ENCODE data around the gene PTCD2. TPM values are rescaled to one million over a fixed set of nuclear protein-coding genes. Genes with fewer than 3 reads are reported as not detected.

PTCD2 gene
- total RNA-seq, 1 experiment from 2014 or later: 24.9 TPM

DNA sequence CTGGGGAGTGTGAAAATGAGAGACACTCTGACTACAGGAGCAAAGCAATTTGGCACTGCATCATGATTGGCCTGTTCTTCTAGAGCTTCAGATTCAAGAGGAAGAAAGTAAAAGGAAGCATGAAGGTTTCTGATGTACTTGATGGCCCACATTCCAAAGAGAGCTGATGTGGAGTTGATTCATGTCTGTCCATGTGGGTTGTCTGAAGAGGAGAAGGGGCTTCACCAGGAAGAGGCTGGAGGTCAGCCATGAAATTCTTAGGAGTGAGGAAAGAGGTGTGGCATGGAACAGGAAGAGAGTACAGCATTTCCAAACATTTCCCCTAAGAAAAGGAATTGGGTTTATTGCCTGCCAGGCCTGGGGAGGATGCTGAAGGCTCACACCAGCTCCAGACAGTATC is 70.7 kb downstream of the PTCD2 start:
- Histone ChIP-seq H3K4me3 (ENCODE audit: low read length) (no peak overlapping the region), H3K9ac (ENCODE audit: low read length) (no peak overlapping the region), H3K79me2 (ENCODE audit: low read length) (no peaks in the 10 kb centered on the region), H3K9me2 (replicated peaks; ENCODE audit: insufficient read depth, low read length) (no peaks in the 10 kb centered on the region), H3K27ac (ENCODE audit: low read length) (no peak overlapping the region), H3K9me3 (ENCODE audit: low read length) (no peaks in the 10 kb centered on the region), H3K4me1 (ENCODE audit: low read length) (no peaks in the 10 kb centered on the region), H2AFZ (ENCODE audit: low read length) (no peak overlapping the region), H3K36me3 (ENCODE audit: insufficient read depth, low read length) (no peaks in the 10 kb centered on the region), H3K27me3 (ENCODE audit: low read length) (no peaks in the 10 kb centered on the region), H4K20me1 (ENCODE audit: insufficient read depth, low read depth, low read length) (no peaks in the 10 kb centered on the region), H3K4me2 (ENCODE audit: low read depth, low read length, poor library complexity, severe bottlenecking) (no peak overlapping the region)
- no peak for DNase-seq

DNA sequence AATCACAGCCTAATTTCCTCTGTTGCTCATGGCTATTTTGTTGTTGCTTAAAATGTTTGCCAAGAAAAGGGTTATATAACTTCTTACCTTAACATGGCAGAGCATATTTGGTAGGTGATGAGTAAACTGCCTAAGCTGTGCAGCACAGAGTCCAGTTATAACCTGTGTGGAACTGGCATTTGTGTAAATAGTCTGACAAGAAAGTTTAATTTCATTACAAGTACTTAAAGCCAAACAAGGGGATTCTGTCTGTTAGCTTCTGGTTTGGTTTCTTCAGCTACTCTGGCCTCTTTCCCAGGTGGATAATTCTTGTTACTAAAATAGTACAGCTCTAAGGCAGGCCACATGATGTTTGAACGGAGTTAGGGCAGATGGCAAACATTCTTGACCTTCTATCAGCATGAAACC is 72.2 kb downstream of the PTCD2 start:
- H3K27ac ChIP-seq (ENCODE audit: low read length): no peak overlapping the region
- H3K4me1 ChIP-seq (ENCODE audit: low read length): no peaks in the 10 kb centered on the region
- H2AFZ ChIP-seq (ENCODE audit: low read length): no peak overlapping the region
- no peaks in the 10 kb centered on the region for H3K9me3 ChIP-seq (ENCODE audit: low read length)
- no peaks in the 10 kb centered on the region for H4K20me1 ChIP-seq (ENCODE audit: insufficient read depth, low read depth, low read length)
- DNase-seq: no peak
- no peaks in the 10 kb centered on the region for H3K9me2 ChIP-seq (replicated peaks; ENCODE audit: insufficient read depth, low read length)
- H3K4me3 ChIP-seq (ENCODE audit: low read length): no peak overlapping the region
- H3K36me3 ChIP-seq (ENCODE audit: insufficient read depth, low read length): no peaks in the 10 kb centered on the region
- no peaks in the 10 kb centered on the region for H3K27me3 ChIP-seq (ENCODE audit: low read length)
- no peak overlapping the region for H3K4me2 ChIP-seq (ENCODE audit: low read depth, low read length, poor library complexity, severe bottlenecking)
- H3K9ac ChIP-seq (ENCODE audit: low read length): no peak overlapping the region
- H3K79me2 ChIP-seq (ENCODE audit: low read length): no peaks in the 10 kb centered on the region

DNA sequence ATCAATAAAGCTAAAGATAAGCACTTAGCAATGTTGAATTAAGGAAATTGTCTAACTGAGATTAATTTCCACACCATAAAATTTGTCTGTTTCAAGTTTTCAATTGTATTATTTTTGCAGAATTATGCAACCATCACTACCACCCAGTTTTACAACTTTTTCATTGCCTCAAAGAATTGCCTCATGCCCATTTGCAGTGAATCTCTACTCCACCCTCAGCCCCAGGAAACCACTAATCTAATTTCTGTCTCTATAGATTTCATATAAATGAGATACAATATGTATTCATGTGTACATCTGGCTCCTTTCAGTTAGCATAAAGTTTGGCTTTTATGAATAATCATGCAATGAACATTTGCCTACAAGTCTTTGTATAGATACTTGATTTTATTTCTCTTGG is 72.9 kb downstream of the PTCD2 start:
- DNase-seq: no peak
- Histone ChIP-seq H2AFZ (ENCODE audit: low read length) (no peak overlapping the region), H3K9me3 (ENCODE audit: low read length) (no peaks in the 10 kb centered on the region), H3K27ac (ENCODE audit: low read length) (no peak overlapping the region), H3K27me3 (ENCODE audit: low read length) (no peaks in the 10 kb centered on the region), H3K4me2 (ENCODE audit: low read depth, low read length, poor library complexity, severe bottlenecking) (no peak overlapping the region), H4K20me1 (ENCODE audit: insufficient read depth, low read depth, low read length) (no peaks in the 10 kb centered on the region), H3K9me2 (replicated peaks; ENCODE audit: insufficient read depth, low read length) (no peaks in the 10 kb centered on the region), H3K79me2 (ENCODE audit: low read length) (no peaks in the 10 kb centered on the region), H3K36me3 (ENCODE audit: insufficient read depth, low read length) (no peaks in the 10 kb centered on the region), H3K4me3 (ENCODE audit: low read length) (no peak overlapping the region), H3K4me1 (ENCODE audit: low read length) (no peaks in the 10 kb centered on the region), H3K9ac (ENCODE audit: low read length) (no peak overlapping the region)

DNA sequence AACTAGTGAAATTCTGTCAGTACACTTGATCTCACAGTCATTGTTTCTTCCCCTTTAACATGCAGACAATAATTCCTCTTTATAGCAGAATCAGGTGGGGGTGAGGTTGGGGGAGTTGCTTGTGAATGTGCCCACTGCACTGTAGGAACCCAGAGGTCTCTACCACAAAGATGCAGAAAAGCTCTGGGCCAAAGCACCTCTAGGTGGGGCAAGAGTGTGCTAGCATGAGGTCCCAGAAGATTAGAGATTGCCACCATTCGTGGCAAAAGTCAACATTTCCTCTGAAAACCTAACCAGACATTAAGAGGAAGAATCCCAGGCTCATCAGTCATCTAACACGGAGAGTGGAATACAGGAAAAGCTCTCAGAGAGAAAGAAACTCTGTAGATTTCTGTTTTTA is 74.5 kb downstream of the PTCD2 start:
- H2AFZ ChIP-seq (ENCODE audit: low read length): no peak overlapping the region
- no peaks in the 10 kb centered on the region for H3K27me3 ChIP-seq (ENCODE audit: low read length)
- H3K36me3 ChIP-seq (ENCODE audit: insufficient read depth, low read length): no peaks in the 10 kb centered on the region
- H3K4me2 ChIP-seq (ENCODE audit: low read depth, low read length, poor library complexity, severe bottlenecking): no peak overlapping the region
- no peaks in the 10 kb centered on the region for H3K4me1 ChIP-seq (ENCODE audit: low read length)
- H3K9me3 ChIP-seq (ENCODE audit: low read length): no peaks in the 10 kb centered on the region
- H3K4me3 ChIP-seq (ENCODE audit: low read length): no peak overlapping the region
- no peaks in the 10 kb centered on the region for H3K79me2 ChIP-seq (ENCODE audit: low read length)
- H3K27ac ChIP-seq (ENCODE audit: low read length): no peak overlapping the region
- H3K9me2 ChIP-seq (replicated peaks; ENCODE audit: insufficient read depth, low read length): no peaks in the 10 kb centered on the region
- H4K20me1 ChIP-seq (ENCODE audit: insufficient read depth, low read depth, low read length): no peaks in the 10 kb centered on the region
- no peak overlapping the region for H3K9ac ChIP-seq (ENCODE audit: low read length)
- DNase-seq: peak; percentile 63

DNA sequence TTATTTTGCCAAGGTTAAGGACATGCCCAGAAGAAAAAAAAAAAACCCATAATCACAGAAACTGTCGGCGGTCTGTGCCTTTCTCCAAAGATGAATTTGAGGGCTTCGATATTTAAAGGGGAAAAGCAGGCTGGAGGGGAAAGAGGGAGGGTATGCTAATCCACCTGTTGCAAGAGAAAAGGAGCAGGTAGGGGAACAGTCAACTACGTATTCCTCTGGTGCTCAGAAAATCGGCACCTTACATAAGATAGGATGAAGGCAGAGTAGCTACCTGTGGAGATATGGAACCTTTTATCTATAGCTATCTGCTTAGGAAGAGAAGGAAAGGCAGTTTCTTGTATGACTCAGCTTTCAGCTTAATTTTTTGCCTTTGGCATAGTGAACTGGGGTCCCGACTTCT is 77.7 kb downstream of the PTCD2 start:
- no peak for DNase-seq
- H3K4me2 ChIP-seq (ENCODE audit: low read depth, low read length, poor library complexity, severe bottlenecking): no peak overlapping the region

DNA sequence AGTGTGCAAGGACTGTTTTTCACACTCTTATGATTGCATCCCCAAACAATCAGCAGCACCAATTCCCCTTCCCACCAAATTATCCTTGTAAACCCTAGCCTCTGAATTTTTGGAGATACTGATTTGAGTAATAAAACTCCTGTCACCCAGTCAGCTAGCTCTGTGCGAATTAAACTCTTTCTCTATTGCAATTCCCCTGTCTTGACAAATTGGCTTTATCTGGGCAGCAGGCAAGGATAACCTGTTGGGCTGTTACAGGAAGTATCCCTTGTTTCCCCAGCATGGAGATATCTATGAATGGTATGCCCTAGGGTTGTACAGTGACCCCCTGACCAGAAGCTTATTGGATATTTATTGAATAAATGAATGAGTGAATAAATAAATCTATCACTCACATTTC is 80.8 kb downstream of the PTCD2 start:
- H2AFZ ChIP-seq (ENCODE audit: low read length): no peak overlapping the region
- H3K4me1 ChIP-seq (ENCODE audit: low read length): no peaks in the 10 kb centered on the region
- no peak overlapping the region for H3K4me3 ChIP-seq (ENCODE audit: low read length)
- no peaks in the 10 kb centered on the region for H3K79me2 ChIP-seq (ENCODE audit: low read length)
- DNase-seq: no peak
- H3K27me3 ChIP-seq (ENCODE audit: low read length): no peaks in the 10 kb centered on the region
- H3K9me3 ChIP-seq (ENCODE audit: low read length): peaks cover 16% of the 10 kb centered on the region
- no peak overlapping the region for H3K4me2 ChIP-seq (ENCODE audit: low read depth, low read length, poor library complexity, severe bottlenecking)
- H3K9me2 ChIP-seq (replicated peaks; ENCODE audit: insufficient read depth, low read length): no peaks in the 10 kb centered on the region
- no peak overlapping the region for H3K9ac ChIP-seq (ENCODE audit: low read length)
- no peaks in the 10 kb centered on the region for H4K20me1 ChIP-seq (ENCODE audit: insufficient read depth, low read depth, low read length)
- H3K27ac ChIP-seq (ENCODE audit: low read length): no peak overlapping the region
- no peaks in the 10 kb centered on the region; the same call in 1 of the 2 replicates for H3K36me3 ChIP-seq (ENCODE audit: insufficient read depth, low read length)

More for the DNA sequence above, 77.7 kb downstream of the PTCD2 start:
- Histone ChIP-seq H2AFZ (ENCODE audit: low read length) (no peak overlapping the region), H3K27ac (ENCODE audit: low read length) (no peak overlapping the region), H3K9me2 (replicated peaks; ENCODE audit: insufficient read depth, low read length) (no peaks in the 10 kb centered on the region), H3K27me3 (ENCODE audit: low read length) (no peaks in the 10 kb centered on the region), H3K36me3 (ENCODE audit: insufficient read depth, low read length) (no peaks in the 10 kb centered on the region; the same call in 1 of the 2 replicates), H3K4me1 (ENCODE audit: low read length) (no peaks in the 10 kb centered on the region), H3K9me3 (ENCODE audit: low read length) (peaks cover 13% of the 10 kb centered on the region), H3K9ac (ENCODE audit: low read length) (no peak overlapping the region), H3K4me3 (ENCODE audit: low read length) (no peak overlapping the region), H3K79me2 (ENCODE audit: low read length) (no peaks in the 10 kb centered on the region), H4K20me1 (ENCODE audit: insufficient read depth, low read depth, low read length) (no peaks in the 10 kb centered on the region)

DNA sequence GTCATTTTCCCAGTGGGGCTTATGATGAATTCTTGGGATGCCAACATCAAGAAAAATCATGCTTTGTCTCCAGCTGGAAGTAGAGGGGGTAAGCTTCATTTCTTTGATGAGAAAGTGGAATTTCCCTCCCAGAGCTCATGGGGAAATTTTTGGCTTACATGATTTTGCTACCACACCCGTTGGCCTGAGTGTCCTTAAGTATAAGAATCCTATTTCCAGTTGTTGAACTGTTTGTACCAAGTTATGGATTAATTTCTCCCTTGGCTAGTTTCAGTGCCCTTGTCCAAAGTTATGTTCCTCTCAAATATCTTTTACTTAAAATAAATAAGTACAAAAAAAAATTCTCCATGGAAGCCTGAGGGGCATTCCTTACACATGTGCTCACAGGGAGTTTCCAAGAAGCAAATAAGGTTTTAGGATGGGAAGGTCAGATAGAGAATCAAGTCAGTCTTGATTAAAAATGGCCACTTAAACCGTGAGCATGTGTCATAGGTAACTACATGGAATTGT is 82.3 kb downstream of the PTCD2 start:
- Histone ChIP-seq H3K9me2 (replicated peaks; ENCODE audit: insufficient read depth, low read length) (no peaks in the 10 kb centered on the region), H3K27ac (ENCODE audit: low read length) (no peak overlapping the region), H2AFZ (ENCODE audit: low read length) (no peak overlapping the region), H3K79me2 (ENCODE audit: low read length) (no peaks in the 10 kb centered on the region), H3K4me1 (ENCODE audit: low read length) (no peaks in the 10 kb centered on the region), H3K9ac (ENCODE audit: low read length) (no peak overlapping the region), H3K4me2 (ENCODE audit: low read depth, low read length, poor library complexity, severe bottlenecking) (no peak overlapping the region), H4K20me1 (ENCODE audit: insufficient read depth, low read depth, low read length) (no peaks in the 10 kb centered on the region), H3K4me3 (ENCODE audit: low read length) (no peak overlapping the region), H3K27me3 (ENCODE audit: low read length) (no peaks in the 10 kb centered on the region), H3K9me3 (ENCODE audit: low read length) (peaks cover 16% of the 10 kb centered on the region), H3K36me3 (ENCODE audit: insufficient read depth, low read length) (no peaks in the 10 kb centered on the region; the same call in 1 of the 2 replicates)
- no peak for DNase-seq

DNA sequence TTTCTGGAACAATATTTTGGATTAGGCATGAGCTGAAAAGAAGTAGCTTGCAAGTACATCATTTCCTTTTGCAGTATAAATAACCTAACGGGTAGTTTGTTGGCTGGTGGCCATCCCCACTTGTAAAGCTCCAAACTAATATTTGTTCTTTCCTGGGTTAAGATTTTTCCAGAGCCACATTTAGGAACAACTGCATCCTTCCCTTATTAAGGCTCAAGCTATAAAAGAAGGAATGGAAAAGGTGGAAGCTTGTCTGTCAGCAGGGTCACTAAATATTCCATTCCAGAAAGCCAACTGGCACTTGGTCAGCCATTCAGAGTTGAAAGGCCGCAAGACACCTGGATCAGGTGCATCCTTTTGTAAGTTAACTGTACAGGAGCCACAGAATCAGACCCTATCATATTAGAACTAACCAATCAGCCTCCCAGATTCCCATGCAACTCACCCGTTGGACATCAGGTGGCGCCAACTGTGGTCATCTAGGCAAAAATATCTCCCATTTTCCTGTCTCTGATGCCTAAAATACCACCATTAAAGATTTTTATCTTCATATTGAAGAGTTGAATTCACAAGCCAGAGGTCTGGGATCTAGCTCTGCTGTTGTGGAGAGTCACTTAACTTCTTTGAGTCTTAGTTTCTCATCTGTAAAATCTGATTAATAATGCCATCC is 82.9 kb downstream of the PTCD2 start:
- Histone ChIP-seq H3K36me3 (ENCODE audit: insufficient read depth, low read length) (no peaks in the 10 kb centered on the region; the same call in 1 of the 2 replicates), H3K27me3 (ENCODE audit: low read length) (no peaks in the 10 kb centered on the region), H3K27ac (ENCODE audit: low read length) (no peak overlapping the region), H3K9me2 (replicated peaks; ENCODE audit: insufficient read depth, low read length) (no peaks in the 10 kb centered on the region), H3K79me2 (ENCODE audit: low read length) (no peaks in the 10 kb centered on the region), H3K4me3 (ENCODE audit: low read length) (no peak overlapping the region), H3K4me2 (ENCODE audit: low read depth, low read length, poor library complexity, severe bottlenecking) (no peak overlapping the region), H3K9ac (ENCODE audit: low read length) (no peak overlapping the region), H3K9me3 (ENCODE audit: low read length) (peaks cover 16% of the 10 kb centered on the region), H2AFZ (ENCODE audit: low read length) (no peak overlapping the region), H4K20me1 (ENCODE audit: insufficient read depth, low read depth, low read length) (no peaks in the 10 kb centered on the region), H3K4me1 (ENCODE audit: low read length) (no peaks in the 10 kb centered on the region)
- peak; percentile 44 for DNase-seq
